ENCODE data around the gene PRR20B.
"Not testable (repeated sequence)": the region's sequence is repeated elsewhere in the genome, so short reads cannot be mapped to it uniquely, and the experiment has no call there.

PRR20B gene

GRCh38 chr13:57160332-57160731 is 13.0 kb downstream of the PRR20B start, which contains the start of gene PRR20D:
Gene PRR20D, plus strand, starts transcription at chr13:57160632. Its CDS starts 387 bp downstream, at chr13:57161019.
- H3K4me3 ChIP-seq (replicated peaks; ENCODE audit: low read depth, low read length); DNase-seq (ENCODE audit: extremely low read depth, low read depth): not testable (repeated sequence)

GRCh38 chr13:57166897-57167296 is 19.6 kb downstream of the PRR20B start, which contains the start of gene PRR20E:
Gene PRR20E, plus strand, starts transcription at chr13:57167197. Its CDS starts 387 bp downstream, at chr13:57167584.
- H3K4me3 ChIP-seq (replicated peaks; ENCODE audit: low read depth, low read length); DNase-seq (ENCODE audit: extremely low read depth, low read depth): not testable (repeated sequence)

- H3K4me3 ChIP-seq (replicated peaks; ENCODE audit: low read depth, low read length): no peak overlapping the region
- DNase-seq (ENCODE audit: extremely low read depth, low read depth): no peak
- TF ChIP-seq CTCF (IDR thresholded peaks at IDR 0.05; ENCODE audit: low read depth, low read length, missing control alignments): no peak
Observed at GRCh38 chr13:57191667-57192066, 44.4 kb downstream of the PRR20B start.

All from HFF-Myc (cell line).